Trophoblast cell (in vitro differentiated cells and primary cell): Measurements from ENCODE around the gene BMERB1.

Experiments used
- DNase-seq, 2 donors: peaks; one replicate each; pipeline ENCODE4 v3.0.0-alpha.2; 2016
- H2AFZ ChIP-seq: 2 replicates; pipeline ENCODE4 v1.6.1; 2013; ENCODE audit warnings: low read length, moderate library complexity, mild to moderate bottlenecking; ENCODE audit not compliant: insufficient read depth, poor library complexity
- H2AK5ac ChIP-seq: 2 replicates; pipeline ENCODE4 v1.6.1; 2013; ENCODE audit warnings: mild to moderate bottlenecking, low read length
- H2BK120ac ChIP-seq: 2 replicates; pipeline ENCODE4 v1.6.1; 2013; ENCODE audit warnings: low read length, mild to moderate bottlenecking, moderate library complexity; ENCODE audit not compliant: insufficient read depth, poor library complexity
- H2BK12ac ChIP-seq: 2 replicates; pipeline ENCODE4 v1.6.1; 2013; ENCODE audit warnings: mild to moderate bottlenecking, low read length, moderate library complexity
- H2BK5ac ChIP-seq: 2 replicates; pipeline ENCODE4 v1.6.1; 2013; ENCODE audit warnings: low read length, low read depth, moderate library complexity, mild to moderate bottlenecking; ENCODE audit not compliant: poor library complexity
- H3K14ac ChIP-seq: 2 replicates; pipeline ENCODE4 v1.6.1; 2013; ENCODE audit warnings: mild to moderate bottlenecking, low read length
- H3K18ac ChIP-seq: 2 replicates; pipeline ENCODE4 v1.6.1; 2013; ENCODE audit warnings: mild to moderate bottlenecking, low read length
- H3K23ac ChIP-seq: 2 replicates; pipeline ENCODE4 v1.6.1; 2013; ENCODE audit warnings: low read length
- H3K27ac ChIP-seq: 2 replicates; pipeline ENCODE4 v1.5.1; 2013; ENCODE audit warnings: low read depth, mild to moderate bottlenecking, inconsistent platforms, low read length, moderate library complexity
- H3K27me3 ChIP-seq: 2 replicates; pipeline ENCODE4 v1.6.1; 2013; ENCODE audit warnings: inconsistent platforms, mild to moderate bottlenecking, low read length, moderate library complexity; ENCODE audit not compliant: insufficient read depth
- H3K36me3 ChIP-seq, 2 experiments: 1 replicate in 1 of 2; 2 replicates in 1 of 2; pipeline ENCODE4 v1.6.1; 2013; ENCODE audit warnings: low read length in 2 of 2, mild to moderate bottlenecking in 2 of 2, moderate library complexity in 1 of 2; ENCODE audit not compliant: insufficient read depth in 2 of 2, control insufficient read depth in 1 of 2
- H3K4ac ChIP-seq: 2 replicates; pipeline ENCODE4 v1.6.1; 2013; ENCODE audit warnings: low read depth, mild to moderate bottlenecking, low read length, moderate library complexity
- H3K4me1 ChIP-seq, 2 experiments: 1 replicate in 1 of 2; 2 replicates in 1 of 2; pipeline ENCODE4 v1.6.1; 2013; ENCODE audit warnings: low read length in 2 of 2, mild to moderate bottlenecking in 2 of 2, moderate library complexity in 1 of 2; ENCODE audit not compliant: insufficient read depth in 2 of 2, control insufficient read depth in 1 of 2
- H3K4me2 ChIP-seq: 2 replicates; pipeline ENCODE4 v1.6.1; 2013; ENCODE audit warnings: inconsistent platforms, mild to moderate bottlenecking, low read length, moderate library complexity
- H3K4me3 ChIP-seq: 2 replicates; pipeline ENCODE4 v1.5.1; 2013; ENCODE audit warnings: mild to moderate bottlenecking, low read depth, low read length, inconsistent platforms
- H3K79me1 ChIP-seq: one replicate; pipeline ENCODE4 v1.6.1; 2013; ENCODE audit warnings: low read length
- H3K79me2 ChIP-seq: 2 replicates; pipeline ENCODE4 v1.6.1; 2013; ENCODE audit warnings: low read length, mild to moderate bottlenecking; ENCODE audit not compliant: control insufficient read depth, insufficient read depth, poor library complexity
- H3K9ac ChIP-seq: 2 replicates; pipeline ENCODE4 v1.6.1; 2013; ENCODE audit warnings: mild to moderate bottlenecking, low read length
- H3K9me3 ChIP-seq: 2 replicates; pipeline ENCODE4 v1.6.1; 2013; ENCODE audit warnings: low read depth, mild to moderate bottlenecking, control low read depth, inconsistent platforms, low read length; ENCODE audit not compliant: insufficient read depth
- H4K12ac ChIP-seq: 2 replicates; pipeline ENCODE4 v1.6.1; 2013; ENCODE audit warnings: low read depth, mild to moderate bottlenecking, low read length, moderate library complexity
- H4K8ac ChIP-seq: 2 replicates; pipeline ENCODE4 v1.6.1; 2013; ENCODE audit warnings: low read depth, mild to moderate bottlenecking, low read length, moderate library complexity
- H4K91ac ChIP-seq: one replicate; pipeline ENCODE4 v1.6.1; 2013; ENCODE audit warnings: low read depth, mild to moderate bottlenecking, low read length, moderate library complexity
- WGBS: extraction: QIAGEN DNeasy Blood & Tissue Kit; methylation state at CpG from one replicate; pipeline ENCODE4 v1.1.7; 2013; ENCODE audit warnings: missing lambda C conversion rate; ENCODE audit not compliant: insufficient read length, insufficient coverage; ENCODE audit errors: extremely low coverage; 5-methylcytosine and 5-hydroxymethylcytosine counted together

BMERB1 gene

GRCh38 chr16:15548482-15548891, 114.1 kb downstream of the BMERB1 start:
- H3K36me3 ChIP-seq, result no peaks in the 10 kb centered on the region
- H3K4me3 ChIP-seq, result no peak overlapping the region
- H4K8ac ChIP-seq, result no peak overlapping the region
- no peak overlapping the region for H3K23ac ChIP-seq
- H2AFZ ChIP-seq, result no peak overlapping the region
- H2BK120ac ChIP-seq, result no peak overlapping the region
- no peak overlapping the region for H4K12ac ChIP-seq
- no peak for DNase-seq
- H3K4me1 ChIP-seq, result no peaks in the 10 kb centered on the region
- H3K27me3 ChIP-seq, result no peaks in the 10 kb centered on the region
- peaks cover under 1% of the 10 kb centered on the region for H3K9me3 ChIP-seq
- no peak overlapping the region for H2BK5ac ChIP-seq
- H3K27ac ChIP-seq, result no peak overlapping the region
- H4K91ac ChIP-seq, result no peak overlapping the region
- no peak overlapping the region for H3K4me2 ChIP-seq
- no peaks in the 10 kb centered on the region for H3K79me2 ChIP-seq
- H3K4ac ChIP-seq, result no peak overlapping the region
- H2BK12ac ChIP-seq, result no peak overlapping the region
- H3K18ac ChIP-seq, result no peak overlapping the region
- no CpG with 5 or more reads among the region's 3 CpGs for WGBS
- H3K14ac ChIP-seq, result no peak overlapping the region
- H3K9ac ChIP-seq, result no peak overlapping the region
- no peak overlapping the region for H2AK5ac ChIP-seq
- no peaks in the 10 kb centered on the region for H3K79me1 ChIP-seq

GRCh38 chr16:15552507-15552906, 118.1 kb downstream of the BMERB1 start:
- Histone ChIP-seq H3K4me2 (no peak overlapping the region), H4K91ac (no peak overlapping the region)
- no CpG with 5 or more reads among the region's 6 CpGs for WGBS

GRCh38 chr16:15553313-15554088, 119.1 kb downstream of the BMERB1 start:
- Histone ChIP-seq H3K23ac (no peak overlapping the region), H3K9me3 (no peaks in the 10 kb centered on the region), H3K36me3 (no peaks in the 10 kb centered on the region), H3K14ac (no peak overlapping the region), H2BK120ac (no peak overlapping the region), H3K4me2 (no peak overlapping the region), H4K12ac (no peak overlapping the region), H3K79me2 (no peaks in the 10 kb centered on the region), H2BK5ac (no peak overlapping the region), H4K8ac (no peak overlapping the region), H3K27ac (no peak overlapping the region), H2BK12ac (no peak overlapping the region), H3K27me3 (no peaks in the 10 kb centered on the region), H2AK5ac (no peak overlapping the region), H3K4ac (no peak overlapping the region), H3K4me1 (no peaks in the 10 kb centered on the region), H3K9ac (no peak overlapping the region), H3K79me1 (no peaks in the 10 kb centered on the region), H3K18ac (no peak overlapping the region), H2AFZ (no peak overlapping the region), H4K91ac (no peak overlapping the region), H3K4me3 (no peak overlapping the region)
- DNase-seq, result no peak
- no CpG with 5 or more reads among the region's 10 CpGs for WGBS

More at GRCh38 chr16:15552507-15552906, 118.1 kb downstream of the BMERB1 start:
- Histone ChIP-seq H2AFZ (no peak overlapping the region), H3K18ac (no peak overlapping the region), H3K9me3 (no peaks in the 10 kb centered on the region), H3K23ac (no peak overlapping the region), H3K14ac (no peak overlapping the region), H3K36me3 (no peaks in the 10 kb centered on the region), H3K79me1 (no peaks in the 10 kb centered on the region), H3K9ac (no peak overlapping the region), H4K12ac (no peak overlapping the region), H3K4me1 (no peaks in the 10 kb centered on the region), H2BK5ac (no peak overlapping the region), H2BK12ac (no peak overlapping the region), H3K4ac (no peak overlapping the region), H3K79me2 (no peaks in the 10 kb centered on the region), H4K8ac (no peak overlapping the region), H3K27me3 (no peaks in the 10 kb centered on the region), H3K4me3 (no peak overlapping the region), H2AK5ac (no peak overlapping the region), H3K27ac (no peak overlapping the region), H2BK120ac (no peak overlapping the region)
- no peak for DNase-seq

GRCh38 chr16:15556130-15556529, 121.7 kb downstream of the BMERB1 start:
- Histone ChIP-seq H3K79me1 (no peaks in the 10 kb centered on the region), H3K23ac (no peak overlapping the region), H3K4me2 (no peak overlapping the region), H3K36me3 (no peaks in the 10 kb centered on the region), H3K27ac (no peak overlapping the region), H4K12ac (no peak overlapping the region), H4K91ac (no peak overlapping the region), H3K18ac (no peak overlapping the region), H3K14ac (no peak overlapping the region), H2AK5ac (no peak overlapping the region), H2BK12ac (no peak overlapping the region), H2AFZ (no peak overlapping the region), H3K9me3 (peaks cover 5% of the 10 kb centered on the region), H4K8ac (no peak overlapping the region), H2BK5ac (no peak overlapping the region), H3K9ac (no peak overlapping the region), H3K4ac (no peak overlapping the region), H3K27me3 (no peaks in the 10 kb centered on the region), H3K4me3 (no peak overlapping the region), H3K4me1 (no peaks in the 10 kb centered on the region), H3K79me2 (no peaks in the 10 kb centered on the region), H2BK120ac (no peak overlapping the region)
- DNase-seq, result no peak
- WGBS, result no CpG with 5 or more reads among the region's 5 CpGs
